Uterus (tissue), 4 donors: ENCODE measurements around the gene ERCC5. TPM values are rescaled to one million over a fixed set of nuclear protein-coding genes. Genes with fewer than 3 reads are reported as not detected.

ENCODE experiments used
- DNase-seq, 2 donors: peaks; one replicate each; pipeline ENCODE4 v3.0.0-alpha.2; 2019 to 2020
- H3K27ac ChIP-seq, 2 donors: fragments of 200-600 bp; sonication (generic); 1 replicate in 1 of 2; 2 replicates in 1 of 2; pipeline ENCODE4 v1.5.1; 2016 to 2018
- H3K27me3 ChIP-seq, 2 donors: fragments of 200-600 bp; sonication (generic); one replicate each; pipeline ENCODE4 v1.5.1; 2018 to 2019; ENCODE audit warnings: control low read depth in 1 of 2
- H3K36me3 ChIP-seq, 2 donors: fragments of 200-600 bp; sonication (generic); one replicate each; pipeline ENCODE4 v1.5.1; 2019; ENCODE audit warnings: control low read depth in 1 of 2
- H3K4me1 ChIP-seq, 2 donors: fragments of 200-600 bp; sonication (generic); one replicate each; pipeline ENCODE4 v1.5.1; 2018 to 2019; ENCODE audit warnings: control low read depth in 1 of 2
- H3K4me3 ChIP-seq, 2 donors: fragments of 200-600 bp; sonication (generic); 1 replicate in 1 of 2; 2 replicates in 1 of 2; pipeline ENCODE4 v1.5.1; 2018 to 2019; ENCODE audit warnings: mild to moderate bottlenecking in 1 of 2
- H3K9me3 ChIP-seq, 2 donors: fragments of 200-600 bp; sonication (generic); one replicate each; pipeline ENCODE4 v1.5.1; 2019; ENCODE audit warnings: control low read depth in 1 of 2
- POLR2A ChIP-seq, 2 donors: fragments of 450-650 bp; IDR thresholded peaks; one replicate each; pipeline ENCODE4 v1.6.1; 2016; ENCODE audit warnings: antibody characterized with exemption in 2 of 2, mild to moderate bottlenecking in 1 of 2, moderate library complexity in 1 of 2
- intact Hi-C: fragments of 100-400 bp; cut with DNase I; formaldehyde crosslinking; loops from one replicate; pipeline ENCODE4 v1.15.1; 2023; ENCODE audit warnings: low total_unique reads
- total RNA-seq, 4 donors: library from RNA; depleted of rRNA in 3 of 4; stranded (reverse); fragments of >200 nt in 3 of 4; gene quantifications; one replicate each; pipeline versions ENCODE4 v1.1.0 to v1.2.4, GENCODE V29; 2014 to 2023
- TF ChIP-seq, protein P1 (sequence below), 4 experiments: fragments of 200-600 bp in 2 of 4; fragments of 450-650 bp in 2 of 4; sonication (generic) in 2 of 4; IDR thresholded peaks; one replicate each; pipeline ENCODE4 v1.5.1; 2016 to 2019; ENCODE audit warnings: antibody characterized with exemption in 4 of 4, mild to moderate bottlenecking in 2 of 4, moderate library complexity in 1 of 4
- donor health status: DM: yes; HTN: yes; CAD: no.

The ERCC5 gene
- total RNA-seq, 4 donors from 2014 or later: 43.7 to 134 (median 76.4) TPM

DNA sequence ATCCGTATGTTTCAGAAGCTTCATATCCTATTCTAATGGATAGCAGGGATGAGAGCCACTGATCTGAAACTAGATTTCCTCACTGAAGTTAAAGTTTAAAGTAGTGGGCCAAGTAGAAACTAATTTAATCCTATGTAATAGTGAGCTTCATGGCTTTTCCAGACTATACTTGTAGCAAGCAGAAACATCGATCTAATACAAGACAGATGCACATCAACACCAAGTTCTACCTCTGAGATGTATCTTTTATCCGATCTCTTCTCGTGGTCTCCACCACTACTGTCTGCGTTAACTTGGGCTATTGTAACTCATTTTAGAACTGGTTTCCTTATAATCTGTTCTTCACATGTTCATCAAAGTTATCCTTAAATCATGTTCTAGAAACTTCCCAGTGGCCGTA lies 3.1 kb downstream of the ERCC5 start:
- H3K27ac ChIP-seq: no peak overlapping the region
- H3K27me3 ChIP-seq: no peaks in the 10 kb centered on the region
- H3K36me3 ChIP-seq: no peaks in the 10 kb centered on the region
- TF ChIP-seq POLR2A (IDR thresholded peaks at IDR 0.05): no peak
- TF ChIP-seq, protein P1, sequence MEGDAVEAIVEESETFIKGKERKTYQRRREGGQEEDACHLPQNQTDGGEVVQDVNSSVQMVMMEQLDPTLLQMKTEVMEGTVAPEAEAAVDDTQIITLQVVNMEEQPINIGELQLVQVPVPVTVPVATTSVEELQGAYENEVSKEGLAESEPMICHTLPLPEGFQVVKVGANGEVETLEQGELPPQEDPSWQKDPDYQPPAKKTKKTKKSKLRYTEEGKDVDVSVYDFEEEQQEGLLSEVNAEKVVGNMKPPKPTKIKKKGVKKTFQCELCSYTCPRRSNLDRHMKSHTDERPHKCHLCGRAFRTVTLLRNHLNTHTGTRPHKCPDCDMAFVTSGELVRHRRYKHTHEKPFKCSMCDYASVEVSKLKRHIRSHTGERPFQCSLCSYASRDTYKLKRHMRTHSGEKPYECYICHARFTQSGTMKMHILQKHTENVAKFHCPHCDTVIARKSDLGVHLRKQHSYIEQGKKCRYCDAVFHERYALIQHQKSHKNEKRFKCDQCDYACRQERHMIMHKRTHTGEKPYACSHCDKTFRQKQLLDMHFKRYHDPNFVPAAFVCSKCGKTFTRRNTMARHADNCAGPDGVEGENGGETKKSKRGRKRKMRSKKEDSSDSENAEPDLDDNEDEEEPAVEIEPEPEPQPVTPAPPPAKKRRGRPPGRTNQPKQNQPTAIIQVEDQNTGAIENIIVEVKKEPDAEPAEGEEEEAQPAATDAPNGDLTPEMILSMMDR (IDR thresholded peaks at IDR 0.05): no peak
- intact Hi-C loops: loop anchor here (10.0 kb wide), 1 partner anchor 254 kb away; the partner anchor contains the start of gene TPP2
- no peak overlapping the region for H3K4me3 ChIP-seq
- no peaks in the 10 kb centered on the region for H3K4me1 ChIP-seq
- no peaks in the 10 kb centered on the region for H3K9me3 ChIP-seq
- DNase-seq: no peak

DNA sequence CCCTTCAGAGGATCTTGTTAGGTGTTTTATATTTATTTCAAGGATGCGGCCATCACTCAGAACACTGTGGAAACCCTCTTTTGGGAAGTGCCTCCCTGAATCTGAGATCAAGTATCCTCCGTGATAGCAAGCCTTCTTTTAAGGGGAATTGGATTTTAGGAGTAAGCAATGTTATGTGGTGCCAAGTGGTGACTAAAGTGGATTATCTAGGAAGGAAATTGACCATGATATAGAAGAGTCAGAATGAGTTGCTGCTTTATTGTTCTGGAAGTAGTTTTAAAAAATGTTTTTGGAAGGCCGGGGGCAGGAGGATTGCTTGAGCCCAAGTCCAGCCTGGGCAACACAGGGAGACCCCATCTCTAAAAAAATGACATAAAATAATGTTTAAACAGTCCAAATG lies 6.7 kb downstream of the ERCC5 start:
- intact Hi-C loops: no loop called here
- DNase-seq: no peak
- Histone ChIP-seq H3K36me3 (no peaks in the 10 kb centered on the region), H3K27me3 (no peaks in the 10 kb centered on the region), H3K4me1 (no peaks in the 10 kb centered on the region), H3K9me3 (no peaks in the 10 kb centered on the region), H3K27ac (no peak overlapping the region), H3K4me3 (no peak overlapping the region)
- TF ChIP-seq, protein P1 (IDR thresholded peaks at IDR 0.05): no peak
- TF ChIP-seq POLR2A (IDR thresholded peaks at IDR 0.05): no peak

DNA sequence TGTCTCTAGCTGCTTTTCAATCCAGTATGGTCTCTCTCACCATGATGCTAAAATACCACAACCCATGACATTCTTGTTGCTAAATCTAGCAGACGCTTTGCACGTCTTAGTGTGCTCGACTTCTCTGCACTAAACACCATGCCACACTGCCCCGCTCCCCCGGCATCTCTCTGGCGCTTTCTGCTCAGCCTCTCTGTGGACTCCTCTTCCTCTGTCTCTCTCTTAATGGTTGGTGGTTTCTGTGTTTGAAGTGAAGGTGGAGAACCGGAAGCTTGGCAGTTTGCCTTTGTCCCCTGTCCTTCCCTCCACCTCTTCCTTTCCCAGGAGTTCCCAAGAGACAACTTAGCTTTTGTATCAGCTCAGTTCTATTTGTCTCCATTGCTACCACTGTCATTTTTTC lies 8.8 kb downstream of the ERCC5 start:
- no peak for TF ChIP-seq POLR2A (IDR thresholded peaks at IDR 0.05)
- TF ChIP-seq, protein P1 (IDR thresholded peaks at IDR 0.05): no peak
- no peaks in the 10 kb centered on the region for H3K36me3 ChIP-seq
- DNase-seq: no peak
- intact Hi-C loops: no loop called here
- H3K4me1 ChIP-seq: no peaks in the 10 kb centered on the region
- H3K27ac ChIP-seq: no peak overlapping the region
- no peaks in the 10 kb centered on the region for H3K27me3 ChIP-seq
- no peak overlapping the region for H3K4me3 ChIP-seq
- H3K9me3 ChIP-seq: no peaks in the 10 kb centered on the region

DNA sequence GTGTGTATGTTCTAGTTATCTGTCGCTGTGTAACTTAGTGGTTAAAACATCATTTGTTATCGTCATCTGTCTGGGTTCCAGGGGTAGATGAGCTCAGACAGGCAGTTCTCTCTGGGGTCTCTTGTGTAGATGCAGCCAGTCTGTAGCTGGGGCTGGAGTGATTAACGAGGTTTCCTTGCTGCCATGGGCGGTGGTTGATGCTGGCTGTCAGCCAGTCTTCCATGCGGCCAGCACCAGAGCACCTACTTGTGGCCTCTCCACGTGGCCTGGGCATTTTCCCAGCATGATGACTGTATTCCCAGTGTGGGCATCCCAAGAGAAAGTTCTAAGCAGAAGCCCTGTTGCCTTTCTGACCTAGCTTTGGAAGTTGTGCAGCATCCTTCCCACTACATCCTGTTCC lies 10.7 kb downstream of the ERCC5 start:
- Histone ChIP-seq H3K27me3 (no peaks in the 10 kb centered on the region), H3K9me3 (no peaks in the 10 kb centered on the region), H3K27ac (no peak overlapping the region), H3K4me3 (no peak overlapping the region), H3K4me1 (no peaks in the 10 kb centered on the region), H3K36me3 (no peaks in the 10 kb centered on the region)
- TF ChIP-seq, protein P1 (IDR thresholded peaks at IDR 0.05): no peak
- no peak for TF ChIP-seq POLR2A (IDR thresholded peaks at IDR 0.05)
- intact Hi-C loops: no loop called here
- no peak for DNase-seq

DNA sequence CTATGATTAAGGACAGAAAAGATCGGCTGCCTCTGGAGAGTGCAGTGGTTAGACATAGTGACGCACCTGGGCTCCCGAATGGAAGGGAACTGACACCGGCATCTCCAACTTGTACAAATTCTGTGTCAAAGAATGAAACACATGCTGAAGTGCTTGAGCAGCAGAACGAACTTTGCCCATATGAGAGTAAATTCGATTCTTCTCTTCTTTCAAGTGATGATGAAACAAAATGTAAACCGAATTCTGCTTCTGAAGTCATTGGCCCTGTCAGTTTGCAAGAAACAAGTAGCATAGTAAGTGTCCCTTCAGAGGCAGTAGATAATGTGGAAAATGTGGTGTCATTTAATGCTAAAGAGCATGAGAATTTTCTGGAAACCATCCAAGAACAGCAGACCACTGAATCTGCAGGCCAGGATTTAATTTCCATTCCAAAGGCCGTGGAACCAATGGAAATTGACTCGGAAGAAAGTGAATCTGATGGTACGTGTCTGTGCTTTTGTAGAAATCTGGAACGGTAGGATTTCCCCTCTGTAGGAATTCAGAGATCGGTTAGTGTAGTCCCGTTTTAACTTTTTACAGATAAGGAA lies 16.9 kb downstream of the ERCC5 start:
- Histone ChIP-seq H3K4me3 (no peak overlapping the region), H3K9me3 (no peaks in the 10 kb centered on the region), H3K27ac (no peak overlapping the region), H3K36me3 (no peaks in the 10 kb centered on the region), H3K27me3 (no peaks in the 10 kb centered on the region), H3K4me1 (no peaks in the 10 kb centered on the region)
- DNase-seq: no peak
- intact Hi-C loops: no loop called here
- TF ChIP-seq POLR2A (IDR thresholded peaks at IDR 0.05): no peak
- TF ChIP-seq, protein P1 (IDR thresholded peaks at IDR 0.05): no peak
